ENCODE results near the gene MAD1L1.

GRCh38 chr7:2036786-2037185 lies 196.0 kb downstream of the MAD1L1 start:
- TF ChIP-seq CTCF (IDR thresholded peaks at IDR 0.05) (no peak), EP300 (IDR thresholded peaks at IDR 0.05) (no peak)
